ENCODE data around the gene NTF4. TPM values are rescaled to one million over a fixed set of nuclear protein-coding genes. Genes with fewer than 3 reads are reported as not detected.
A peak's percentile ranks its signal among the peaks of the same experiment; 100 is the strongest.

Gene NTF4, protein sequence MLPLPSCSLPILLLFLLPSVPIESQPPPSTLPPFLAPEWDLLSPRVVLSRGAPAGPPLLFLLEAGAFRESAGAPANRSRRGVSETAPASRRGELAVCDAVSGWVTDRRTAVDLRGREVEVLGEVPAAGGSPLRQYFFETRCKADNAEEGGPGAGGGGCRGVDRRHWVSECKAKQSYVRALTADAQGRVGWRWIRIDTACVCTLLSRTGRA
- not detected for polyA plus RNA-seq (2013)

GRCh38 chr19:49064768-49065611 is at the start of gene NTF4:
Gene NTF4 (minus strand): TSS chr19:49064818. CDS start chr19:49061997, 2,821 bp downstream.
- peak within 1 kb of the TSS in 1 of 7 experiments; percentile 16 for H3K4me3 ChIP-seq (ENCODE audit: control insufficient read depth in 1 of 7, extremely low read depth in 1 of 7, insufficient read depth in 4 of 7, low read depth in 2 of 7, low read length in 6 of 7)
- 7% methylated on average over 29 of the region's 53 CpGs for WGBS (ENCODE audit: insufficient coverage)
- H3K9me3 ChIP-seq (ENCODE audit: control extremely low read depth in 1 of 5, control insufficient read depth in 4 of 5, insufficient read depth in 2 of 5, low read depth in 1 of 5, low read length in 4 of 5), result peaks cover 0 to 4% (median 1%) of the 10 kb centered on the region in 5 experiments
- CTCF ChIA-PET, result no interaction called here
- peak in 1 of 3 donors; percentile 30 for DNase-seq
- no peaks in the 10 kb centered on the region for H3K36me3 ChIP-seq (ENCODE audit: control insufficient read depth in 4 of 4, insufficient read depth in 4 of 4, low read length in 3 of 4)
- POLR2A ChIA-PET, result no interaction called here
- peaks cover 0 to 6% (median 0%) of the 10 kb centered on the region in 4 experiments for H3K4me1 ChIP-seq (ENCODE audit: control extremely low read depth in 1 of 4, control insufficient read depth in 4 of 4, insufficient read depth in 4 of 4, low read length in 3 of 4)
- peaks cover 8 to 96% (median 30%) of the 10 kb centered on the region in 5 experiments for H3K27me3 ChIP-seq (replicated peaks in 2 of 5; ENCODE audit: control insufficient read depth in 4 of 5, insufficient read depth in 5 of 5, low read length in 4 of 5)
- no peak within 1 kb of the TSS for H3K27ac ChIP-seq (ENCODE audit: insufficient read depth in 1 of 2, low read depth in 1 of 2, low read length in 2 of 2, poor library complexity in 1 of 2, severe bottlenecking in 2 of 2)

- H3K36me3 ChIP-seq (ENCODE audit: control insufficient read depth in 4 of 4, insufficient read depth in 4 of 4, low read length in 3 of 4), result peaks cover 2 to 9% (median 8%) of the 10 kb centered on the region in 4 experiments
- no peaks in the 10 kb centered on the region for H3K27me3 ChIP-seq (replicated peaks in 2 of 5; ENCODE audit: control insufficient read depth in 4 of 5, insufficient read depth in 5 of 5, low read length in 4 of 5)
- no peak within 1 kb of the TSS for H3K27ac ChIP-seq (ENCODE audit: insufficient read depth in 1 of 2, low read depth in 1 of 2, low read length in 2 of 2, poor library complexity in 1 of 2, severe bottlenecking in 2 of 2)
- under 1% methylated on average over 51 of the region's 66 CpGs for WGBS (ENCODE audit: insufficient coverage)
- POLR2A ChIA-PET, result interaction anchor here (0.6 to 1.9 kb wide), 4 partner anchors 11 to 36 kb away, joined by 3 to 13 read pairs (median 4); no protein-coding TSS in a partner anchor
- CTCF ChIA-PET, result interaction anchor here (0.7 to 2.7 kb wide), 17 partner anchors 9 to 94 kb away, joined by 3 to 21 read pairs (median 5); partner anchors contain the start of gene HRC
- H3K9me3 ChIP-seq (ENCODE audit: control extremely low read depth in 1 of 5, control insufficient read depth in 4 of 5, insufficient read depth in 2 of 5, low read depth in 1 of 5, low read length in 4 of 5), result no peaks in the 10 kb centered on the region
- peaks cover 2 to 41% (median 28%) of the 10 kb centered on the region in 4 experiments for H3K4me1 ChIP-seq (ENCODE audit: control extremely low read depth in 1 of 4, control insufficient read depth in 4 of 4, insufficient read depth in 4 of 4, low read length in 3 of 4)
- H3K4me3 ChIP-seq (ENCODE audit: control insufficient read depth in 1 of 7, extremely low read depth in 1 of 7, insufficient read depth in 4 of 7, low read depth in 2 of 7, low read length in 6 of 7), result peak within 1 kb of the TSS; percentile 58 to 86 (median 72)
- DNase-seq, result peak; percentile 67 to 84 (median 78)
Measured at GRCh38 chr19:49113762-49114629, 49.4 kb upstream of the NTF4 start, which contains the start of gene LIN7B. Gene LIN7B (plus strand): TSS chr19:49114370. CDS start chr19:49114405, 35 bp downstream.

DNA sequence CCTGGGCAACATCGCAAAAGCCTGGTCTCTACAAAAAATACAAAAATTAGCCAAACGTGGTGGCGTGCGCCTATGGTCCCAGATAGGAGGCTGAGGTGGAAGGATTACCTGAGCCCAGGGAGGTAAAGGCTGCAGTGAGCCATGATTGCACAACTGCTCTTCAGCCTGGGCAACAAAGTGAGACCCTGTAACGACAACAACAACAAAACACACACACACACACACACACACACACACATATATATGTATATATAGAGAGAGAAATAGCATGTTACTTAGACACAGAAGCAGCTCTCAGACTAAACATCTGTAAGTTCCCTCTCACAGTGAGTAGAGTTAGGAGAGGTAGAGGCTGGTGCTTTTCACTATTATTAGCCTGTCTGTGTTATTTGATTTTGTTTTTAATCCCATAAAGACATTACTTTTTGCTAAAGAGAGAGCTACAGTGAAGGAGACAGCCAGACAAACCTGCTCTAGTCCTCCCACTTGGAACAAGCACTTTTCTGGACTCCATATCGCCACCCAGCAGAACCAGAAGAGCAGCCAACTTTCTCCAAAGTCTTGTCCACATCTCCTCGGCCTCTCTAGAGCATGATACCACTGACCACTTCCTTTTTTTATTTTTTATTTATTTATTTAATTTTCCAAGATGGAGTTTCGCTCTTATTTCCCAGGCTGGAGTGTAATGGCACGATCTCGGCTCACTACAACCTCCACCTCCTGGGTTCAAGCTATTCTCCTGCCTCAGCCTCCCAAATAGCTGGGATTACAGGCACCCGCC is 46.8 kb upstream of the NTF4 start:
- H3K4me3 ChIP-seq (ENCODE audit: control insufficient read depth in 1 of 7, extremely low read depth in 1 of 7, insufficient read depth in 4 of 7, low read depth in 2 of 7, low read length in 6 of 7), result no peak overlapping the region
- H3K36me3 ChIP-seq (ENCODE audit: control insufficient read depth in 4 of 4, insufficient read depth in 4 of 4, low read length in 3 of 4), result peaks cover 4 to 35% (median 25%) of the 10 kb centered on the region in 4 experiments
- CTCF ChIA-PET, result interaction anchor here (0.9 to 1.7 kb wide), 3 partner anchors 14 to 39 kb away, joined by 5 to 8 read pairs (median 5); no protein-coding TSS in a partner anchor
- H3K27ac ChIP-seq (ENCODE audit: insufficient read depth in 1 of 2, low read depth in 1 of 2, low read length in 2 of 2, poor library complexity in 1 of 2, severe bottlenecking in 2 of 2), result no peak overlapping the region
- no peaks in the 10 kb centered on the region for H3K9me3 ChIP-seq (ENCODE audit: control extremely low read depth in 1 of 5, control insufficient read depth in 4 of 5, insufficient read depth in 2 of 5, low read depth in 1 of 5, low read length in 4 of 5)
- POLR2A ChIA-PET, result no interaction called here
- no peaks in the 10 kb centered on the region for H3K27me3 ChIP-seq (replicated peaks in 2 of 5; ENCODE audit: control insufficient read depth in 4 of 5, insufficient read depth in 5 of 5, low read length in 4 of 5)
- DNase-seq, result no peak
- peaks cover 0 to 17% (median 15%) of the 10 kb centered on the region in 4 experiments for H3K4me1 ChIP-seq (ENCODE audit: control extremely low read depth in 1 of 4, control insufficient read depth in 4 of 4, insufficient read depth in 4 of 4, low read length in 3 of 4)
- WGBS (ENCODE audit: insufficient coverage), result 94% methylated on average over 5 of the region's 11 CpGs

DNA sequence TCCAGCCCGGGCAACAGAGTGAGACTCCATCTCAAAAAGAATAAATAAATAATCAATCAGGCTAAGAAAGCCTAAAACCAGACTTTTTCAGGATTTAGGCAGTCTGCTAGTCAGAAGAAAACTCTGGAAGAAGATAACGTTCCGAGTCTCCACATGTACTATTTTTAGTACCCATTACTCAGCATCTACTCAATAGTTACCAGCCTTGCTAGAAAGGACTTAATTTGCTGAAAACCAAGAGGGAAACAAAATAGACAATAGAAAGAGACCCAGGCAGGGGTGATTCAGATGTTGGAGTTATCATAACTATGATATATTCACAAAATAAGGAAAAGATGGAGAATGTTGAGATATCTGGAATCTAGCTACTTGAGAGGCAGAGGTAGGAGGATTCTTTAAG is 45.9 kb upstream of the NTF4 start:
- peaks cover 4 to 44% (median 33%) of the 10 kb centered on the region in 4 experiments for H3K36me3 ChIP-seq (ENCODE audit: control insufficient read depth in 4 of 4, insufficient read depth in 4 of 4, low read length in 3 of 4)
- no peaks in the 10 kb centered on the region for H3K9me3 ChIP-seq (ENCODE audit: control extremely low read depth in 1 of 5, control insufficient read depth in 4 of 5, insufficient read depth in 2 of 5, low read depth in 1 of 5, low read length in 4 of 5)
- no peaks in the 10 kb centered on the region for H3K27me3 ChIP-seq (replicated peaks in 2 of 5; ENCODE audit: control insufficient read depth in 4 of 5, insufficient read depth in 5 of 5, low read length in 4 of 5)
- no peak overlapping the region for H3K4me3 ChIP-seq (ENCODE audit: control insufficient read depth in 1 of 7, extremely low read depth in 1 of 7, insufficient read depth in 4 of 7, low read depth in 2 of 7, low read length in 6 of 7)
- WGBS (ENCODE audit: insufficient coverage), result 100% methylated on average over 1 of the region's 3 CpGs
- H3K27ac ChIP-seq (ENCODE audit: insufficient read depth in 1 of 2, low read depth in 1 of 2, low read length in 2 of 2, poor library complexity in 1 of 2, severe bottlenecking in 2 of 2), result no peak overlapping the region
- CTCF ChIA-PET, result interaction anchor here (1.6 to 1.7 kb wide), 2 partner anchors 13 to 36 kb away, joined by 5 to 8 read pairs; no protein-coding TSS in a partner anchor
- POLR2A ChIA-PET, result no interaction called here
- H3K4me1 ChIP-seq (ENCODE audit: control extremely low read depth in 1 of 4, control insufficient read depth in 4 of 4, insufficient read depth in 4 of 4, low read length in 3 of 4), result peaks cover 0 to 16% (median 14%) of the 10 kb centered on the region in 4 experiments
- no peak for DNase-seq

GRCh38 chr19:49109569-49110233 is 45.1 kb upstream of the NTF4 start:
- Histone ChIP-seq H3K36me3 (ENCODE audit: control insufficient read depth in 4 of 4, insufficient read depth in 4 of 4, low read length in 3 of 4) (peaks cover 4 to 50% (median 39%) of the 10 kb centered on the region in 4 experiments), H3K9me3 (ENCODE audit: control extremely low read depth in 1 of 5, control insufficient read depth in 4 of 5, insufficient read depth in 2 of 5, low read depth in 1 of 5, low read length in 4 of 5) (no peaks in the 10 kb centered on the region), H3K4me1 (ENCODE audit: control extremely low read depth in 1 of 4, control insufficient read depth in 4 of 4, insufficient read depth in 4 of 4, low read length in 3 of 4) (peaks cover 0 to 11% (median 9%) of the 10 kb centered on the region in 4 experiments), H3K4me3 (ENCODE audit: control insufficient read depth in 1 of 7, extremely low read depth in 1 of 7, insufficient read depth in 4 of 7, low read depth in 2 of 7, low read length in 6 of 7) (no peak overlapping the region), H3K27me3 (replicated peaks in 2 of 5; ENCODE audit: control insufficient read depth in 4 of 5, insufficient read depth in 5 of 5, low read length in 4 of 5) (no peaks in the 10 kb centered on the region), H3K27ac (ENCODE audit: insufficient read depth in 1 of 2, low read depth in 1 of 2, low read length in 2 of 2, poor library complexity in 1 of 2, severe bottlenecking in 2 of 2) (no peak overlapping the region)
- no peak for DNase-seq
- POLR2A ChIA-PET, result interaction anchor here (0.7 kb wide), 1 partner anchor 11 kb away, joined by 4 read pairs; no protein-coding TSS in a partner anchor
- 92% methylated on average over 5 of the region's 8 CpGs for WGBS (ENCODE audit: insufficient coverage)
- CTCF ChIA-PET, result interaction anchor here (0.7 to 1.4 kb wide), 2 partner anchors 14 to 50 kb away, joined by 3 to 4 read pairs; no protein-coding TSS in a partner anchor

Measured in common myeloid progenitor, CD34-positive (primary cell).